NCI-H2196 (cell line): ENCODE results near the gene NOSTRIN.
A peak's percentile ranks its signal among the peaks of the same experiment; 100 is the strongest.
"Not testable (repeated sequence)": the region's sequence is repeated elsewhere in the genome, so short reads cannot be mapped to it uniquely, and the experiment has no call there.

Experiments
- DNase-seq: peaks from one replicate; lab custom pipeline; 2025; ENCODE audit not compliant: unreplicated experiment; lab: John Stamatoyannopoulos, UW

The NOSTRIN gene, protein sequence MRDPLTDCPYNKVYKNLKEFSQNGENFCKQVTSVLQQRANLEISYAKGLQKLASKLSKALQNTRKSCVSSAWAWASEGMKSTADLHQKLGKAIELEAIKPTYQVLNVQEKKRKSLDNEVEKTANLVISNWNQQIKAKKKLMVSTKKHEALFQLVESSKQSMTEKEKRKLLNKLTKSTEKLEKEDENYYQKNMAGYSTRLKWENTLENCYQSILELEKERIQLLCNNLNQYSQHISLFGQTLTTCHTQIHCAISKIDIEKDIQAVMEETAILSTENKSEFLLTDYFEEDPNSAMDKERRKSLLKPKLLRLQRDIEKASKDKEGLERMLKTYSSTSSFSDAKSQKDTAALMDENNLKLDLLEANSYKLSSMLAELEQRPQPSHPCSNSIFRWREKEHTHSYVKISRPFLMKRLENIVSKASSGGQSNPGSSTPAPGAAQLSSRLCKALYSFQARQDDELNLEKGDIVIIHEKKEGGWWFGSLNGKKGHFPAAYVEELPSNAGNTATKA

DNA sequence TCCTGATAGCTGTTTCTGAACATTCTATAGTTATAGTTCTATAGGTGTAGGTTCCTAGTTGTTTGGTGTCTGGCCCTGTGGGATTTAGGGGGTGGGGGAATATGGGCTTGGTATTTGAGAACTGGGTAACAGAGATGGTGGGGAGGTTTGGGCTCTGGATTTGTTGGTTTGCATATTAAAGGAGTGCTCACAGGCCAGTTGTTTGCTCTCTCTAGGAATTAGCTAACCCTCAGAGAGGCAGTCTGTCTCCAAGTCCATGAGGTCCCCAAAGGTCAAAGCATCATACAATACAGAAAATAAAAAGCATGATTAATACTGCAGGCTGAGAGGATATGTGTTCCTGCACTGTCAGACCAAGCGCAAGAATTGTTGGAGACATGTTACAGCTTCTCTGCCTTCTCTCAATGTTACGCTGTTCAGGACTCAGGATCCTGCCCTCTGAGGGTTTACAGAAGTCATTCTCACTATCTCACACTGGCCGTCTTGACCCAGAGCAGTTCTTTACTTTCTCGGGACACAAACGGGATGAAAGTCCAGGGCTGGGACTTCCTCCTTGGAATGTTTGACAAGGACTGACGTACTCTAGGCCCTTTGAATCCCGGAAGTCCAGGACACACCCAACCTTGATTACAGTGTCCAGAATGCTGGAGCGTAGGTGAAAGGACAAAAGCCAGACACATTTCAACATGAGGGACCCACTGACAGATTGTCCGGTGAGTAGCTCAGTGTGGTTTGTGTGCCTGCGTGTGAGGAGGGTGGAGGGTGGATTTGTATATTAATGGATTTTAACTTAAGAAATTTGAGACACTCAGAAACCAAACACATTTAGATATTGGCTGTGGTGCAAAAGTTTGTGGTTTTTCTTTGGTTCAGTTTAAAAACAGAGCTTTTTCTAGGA lies at the start of gene NOSTRIN:
TSS of gene NOSTRIN (plus strand) at position 677 of the 898 bp plus-strand sequence. CDS start at position 687, 10 bp downstream.
- DNase-seq, result no peak

DNA sequence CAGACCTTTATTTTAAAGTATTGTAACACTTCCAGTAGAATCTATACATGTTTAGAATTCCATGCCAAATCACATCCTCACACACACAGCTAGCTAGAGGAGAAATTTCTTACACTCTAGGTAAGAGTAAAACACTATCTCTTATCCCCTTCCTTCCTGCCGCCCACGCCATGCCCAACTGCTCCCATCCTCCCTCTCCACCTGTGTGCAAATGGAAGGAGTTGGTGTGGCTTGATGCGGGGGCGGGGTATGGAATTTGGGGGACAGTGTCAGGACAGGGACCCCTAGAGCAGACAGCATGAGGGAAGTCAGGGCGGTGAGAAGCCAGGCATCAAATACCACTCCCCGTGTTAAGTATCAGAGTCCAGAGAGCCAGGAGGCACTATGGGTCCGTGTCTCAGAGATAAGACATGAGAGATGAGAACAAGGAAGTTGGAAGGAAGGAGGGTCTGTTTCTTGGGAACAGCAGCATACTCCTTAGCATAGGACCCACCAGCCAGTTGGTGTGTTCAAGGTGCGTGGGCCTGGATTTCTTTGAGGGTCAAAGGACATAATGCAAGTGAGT lies 48.6 kb upstream of the NOSTRIN start:
- DNase-seq, result no peak

DNA sequence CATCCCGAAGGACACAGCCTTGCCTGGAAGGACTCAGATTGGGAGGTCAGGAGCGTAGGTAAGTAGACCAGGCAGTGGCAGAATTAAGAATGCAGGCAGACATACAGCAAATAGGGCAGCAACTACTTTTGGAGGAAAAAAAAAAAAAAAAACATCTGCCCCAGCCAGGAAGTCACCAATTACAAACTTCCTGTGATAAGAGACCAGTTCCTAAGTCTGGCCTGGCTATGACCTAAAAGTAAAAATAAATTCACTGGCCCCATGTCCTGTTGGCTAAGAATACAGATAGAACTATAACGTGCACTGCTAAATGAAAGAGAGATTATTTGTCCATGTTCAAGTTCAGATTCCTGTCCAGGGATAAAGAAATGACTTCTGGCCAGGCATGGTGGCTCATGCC lies 45.2 kb upstream of the NOSTRIN start:
- DNase-seq, result no peak

DNA sequence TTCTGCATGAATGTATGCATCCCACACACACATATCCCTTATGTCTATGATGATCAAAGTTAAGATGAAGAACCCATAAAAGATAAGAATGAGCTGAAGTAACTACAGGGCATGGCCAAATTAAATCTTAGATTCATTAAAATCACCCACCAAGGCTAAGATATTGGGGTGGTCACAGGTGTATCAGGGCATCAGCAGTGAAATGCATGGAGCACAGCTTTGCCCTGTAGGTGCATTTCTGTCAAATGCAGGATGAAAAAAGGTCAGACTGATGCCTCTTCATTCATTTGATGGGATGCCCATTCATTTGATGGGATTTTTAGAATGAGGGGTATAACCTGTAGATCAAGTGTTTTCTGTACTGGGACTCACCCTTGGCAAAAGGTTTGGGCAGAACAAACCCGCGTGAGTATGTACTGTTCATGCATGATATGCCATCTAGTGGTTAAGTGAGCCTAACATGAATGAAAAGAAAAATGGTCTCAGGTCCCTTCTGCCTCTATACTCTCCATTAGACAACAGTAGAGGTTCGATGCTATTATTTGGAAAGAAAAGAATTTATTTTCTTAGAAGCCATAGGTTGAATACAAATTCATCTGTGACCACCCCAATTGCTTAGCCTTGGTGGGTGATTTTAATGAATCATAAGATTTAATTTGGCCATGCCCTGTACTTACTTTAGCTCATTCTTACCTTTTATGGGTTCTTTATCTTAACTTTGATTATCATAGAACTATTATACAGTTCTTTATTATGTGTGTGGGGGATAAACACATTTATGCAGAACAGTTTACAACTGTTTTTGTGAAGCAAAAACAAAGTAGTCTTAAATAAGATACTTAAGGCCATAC lies 43.2 kb upstream of the NOSTRIN start:
- peak; percentile 44 for DNase-seq

DNA sequence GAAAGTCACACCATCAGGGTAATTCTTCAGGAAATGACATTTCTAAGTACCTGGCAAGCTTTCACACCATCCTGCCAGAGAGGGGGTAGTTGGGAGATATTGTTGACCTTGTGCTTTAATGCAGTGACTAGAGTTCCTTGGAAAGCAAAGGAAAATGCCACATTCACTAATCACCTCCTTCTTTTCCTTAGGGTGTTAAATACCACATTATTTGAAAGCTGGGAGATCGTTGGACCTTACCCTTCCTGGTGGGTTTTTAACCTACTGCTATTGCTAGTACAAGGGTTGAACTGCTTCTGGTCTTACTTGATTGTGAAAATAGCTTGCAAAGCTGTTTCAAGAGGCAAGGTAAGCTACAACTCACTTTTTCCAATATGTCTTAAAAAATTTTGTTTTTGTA lies 37.0 kb upstream of the NOSTRIN start:
- DNase-seq, result no peak

DNA sequence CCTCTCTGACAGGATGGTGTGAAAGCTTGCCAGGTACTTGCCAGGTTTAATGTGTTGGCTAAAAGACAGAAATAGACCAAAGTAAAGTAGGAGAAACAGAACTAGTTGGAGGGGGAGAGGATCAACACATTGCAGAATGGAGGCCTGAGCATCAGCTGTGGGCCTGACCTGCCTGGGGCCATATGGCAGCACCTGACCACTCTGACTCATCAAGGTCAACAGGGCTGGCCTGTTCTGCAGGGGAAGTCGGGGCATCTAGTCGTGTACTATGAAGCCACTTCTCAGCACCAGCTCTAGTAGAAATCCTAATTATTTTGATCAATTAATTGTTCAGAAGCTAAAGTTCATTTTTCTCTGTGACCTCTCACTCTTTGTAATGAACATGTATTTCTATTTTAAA lies 35.8 kb upstream of the NOSTRIN start:
- no peak for DNase-seq

DNA sequence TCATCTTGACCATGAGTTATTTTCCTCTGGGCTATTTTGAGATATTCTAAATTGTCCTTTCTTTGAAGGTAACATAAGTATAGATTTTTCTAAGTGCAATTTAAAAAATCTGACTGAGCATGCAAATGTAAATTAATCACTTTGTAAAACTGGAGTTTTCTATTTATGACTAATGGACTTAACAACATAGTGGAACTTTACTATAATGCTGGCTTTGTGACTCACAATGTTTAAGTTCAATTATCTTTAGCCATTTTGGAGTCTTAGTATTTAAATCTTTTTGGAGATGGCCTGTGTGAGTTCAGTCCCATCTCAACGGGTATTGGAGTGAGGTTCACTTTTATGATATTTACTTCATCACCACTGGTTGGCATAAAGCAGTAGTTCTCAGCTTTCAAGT lies 35.2 kb upstream of the NOSTRIN start:
- no peak for DNase-seq

DNA sequence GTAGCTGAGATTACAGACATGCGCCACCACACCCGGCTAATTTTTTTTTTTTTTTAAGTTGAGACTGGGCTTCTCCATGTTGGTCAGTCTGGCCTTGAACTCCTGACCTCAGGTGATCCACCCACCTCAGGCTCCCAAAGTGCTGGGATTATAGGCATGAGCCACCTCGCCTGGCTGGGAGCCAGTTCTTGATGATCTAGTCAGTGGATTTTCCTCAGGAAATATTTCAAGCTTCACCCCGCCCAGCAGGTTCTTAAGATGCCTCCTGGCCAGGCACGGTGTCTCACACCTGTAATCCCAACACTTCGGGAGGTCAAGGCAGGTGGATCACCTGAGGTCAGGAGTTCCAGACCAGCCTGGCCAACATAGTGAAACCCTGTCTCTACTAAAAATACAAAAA lies 34.1 kb upstream of the NOSTRIN start:
- not testable (repeated sequence) for DNase-seq

DNA sequence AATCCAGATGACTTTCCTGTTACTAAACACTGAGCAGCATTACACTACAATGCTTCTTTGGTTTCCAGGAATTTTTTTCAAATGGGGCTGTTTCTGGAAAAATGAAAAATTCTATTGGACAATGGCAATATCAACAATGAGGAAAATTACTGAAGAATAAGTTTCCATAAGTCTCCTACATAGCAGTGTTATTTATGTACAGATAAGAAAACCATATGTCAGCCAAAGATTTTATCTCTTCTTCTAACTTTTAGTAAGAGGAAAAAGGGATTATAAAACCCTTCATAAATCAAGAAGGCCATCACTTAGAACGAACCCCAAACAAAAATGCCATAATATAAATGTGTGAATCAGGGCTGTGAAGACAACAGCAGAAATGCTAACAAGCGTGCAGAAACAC lies 31.6 kb upstream of the NOSTRIN start:
- no peak for DNase-seq

DNA sequence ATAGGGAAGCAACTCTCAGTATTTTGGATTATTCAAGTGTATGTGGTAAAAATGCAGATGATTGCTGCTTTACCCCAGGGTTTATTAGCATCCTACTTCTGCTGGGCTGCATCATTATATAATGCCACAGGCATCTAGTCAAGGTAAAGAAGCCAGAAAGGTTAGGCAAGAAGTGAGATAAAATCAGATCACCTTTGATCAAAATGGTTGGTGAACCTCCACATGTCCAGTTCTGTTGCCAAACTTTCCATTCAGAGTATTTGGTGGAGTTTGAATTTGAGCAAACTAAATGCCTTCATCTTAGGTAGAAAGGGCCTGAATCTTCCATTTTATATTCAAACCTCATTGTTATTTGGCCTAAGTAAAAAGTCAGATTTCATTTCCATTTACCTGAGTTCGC lies 29.7 kb upstream of the NOSTRIN start:
- DNase-seq, result no peak

DNA sequence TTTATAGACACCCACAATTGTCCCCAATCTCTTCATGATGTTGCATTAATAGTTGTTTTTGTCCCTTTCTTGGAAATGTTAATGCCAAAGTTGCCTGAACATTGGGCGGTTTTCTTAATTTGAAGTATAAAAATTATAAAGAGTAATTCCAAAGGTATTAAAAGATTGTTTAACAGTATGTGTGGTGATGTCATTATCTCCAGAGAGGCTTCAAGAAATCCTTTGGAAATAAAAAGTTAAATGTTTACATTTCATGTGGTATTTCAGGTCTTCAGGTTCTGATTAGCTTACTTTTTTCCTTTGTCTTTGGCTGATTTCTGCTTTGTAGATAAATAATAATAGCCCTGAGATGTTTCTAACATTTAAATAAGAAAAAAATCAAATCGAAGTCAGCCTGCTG lies 29.3 kb upstream of the NOSTRIN start:
- DNase-seq, result no peak

DNA sequence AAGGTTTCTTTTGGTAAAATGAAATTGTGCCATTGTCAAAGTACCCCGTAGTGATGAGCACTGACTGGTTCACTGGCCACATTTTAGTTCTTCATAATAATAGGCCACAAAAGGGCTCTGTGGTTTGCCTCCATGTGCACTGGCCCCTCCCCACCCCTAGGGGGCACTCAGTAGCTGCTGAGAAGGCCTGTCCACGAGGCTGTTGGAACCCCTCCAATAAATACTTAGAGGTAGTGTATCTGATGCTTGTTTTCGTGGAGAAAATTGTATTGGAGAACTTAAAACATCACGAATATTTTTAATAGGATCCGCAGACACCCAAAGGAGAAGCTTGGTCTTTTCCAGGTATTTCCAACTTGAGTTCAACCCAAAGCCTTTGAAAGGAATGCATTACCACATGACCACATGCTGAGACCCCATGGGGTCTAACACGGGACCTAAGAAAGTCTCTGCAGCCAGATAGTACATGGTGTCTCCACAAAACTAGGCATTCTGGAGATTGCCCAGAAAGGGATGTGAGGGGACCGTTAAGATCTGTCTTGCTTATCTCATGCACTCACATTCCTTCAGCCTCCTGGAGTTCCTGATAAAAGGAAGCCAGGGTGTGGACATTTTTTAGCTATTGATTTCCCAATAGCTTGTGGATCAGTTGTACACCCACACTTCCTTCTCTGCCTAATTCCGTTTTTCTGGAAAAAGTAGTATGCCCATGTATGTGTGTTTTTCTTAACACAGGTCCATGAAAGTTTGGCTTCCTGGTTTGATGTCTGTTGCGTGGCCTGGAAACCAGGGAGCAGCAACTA lies 28.5 kb upstream of the NOSTRIN start:
- peak; percentile 66 for DNase-seq

DNA sequence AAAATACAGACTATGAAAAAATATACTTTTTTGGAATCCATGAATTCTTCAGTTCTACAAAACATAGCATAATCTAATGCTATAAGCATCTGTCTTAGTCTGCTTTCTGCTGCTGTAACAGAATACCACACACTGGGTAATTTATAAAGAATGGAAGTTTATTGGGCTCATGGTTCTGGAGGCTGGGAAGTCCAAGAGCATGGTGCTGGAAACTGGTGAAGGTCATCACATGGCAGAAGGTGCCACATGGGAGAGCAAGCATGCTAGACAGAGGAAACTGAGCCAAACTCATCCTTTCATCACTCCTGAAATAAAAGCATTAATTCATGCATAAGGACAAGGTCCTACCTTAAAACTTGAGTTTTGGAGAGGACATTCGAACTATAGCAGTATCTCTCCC lies 26.6 kb upstream of the NOSTRIN start:
- no peak for DNase-seq

DNA sequence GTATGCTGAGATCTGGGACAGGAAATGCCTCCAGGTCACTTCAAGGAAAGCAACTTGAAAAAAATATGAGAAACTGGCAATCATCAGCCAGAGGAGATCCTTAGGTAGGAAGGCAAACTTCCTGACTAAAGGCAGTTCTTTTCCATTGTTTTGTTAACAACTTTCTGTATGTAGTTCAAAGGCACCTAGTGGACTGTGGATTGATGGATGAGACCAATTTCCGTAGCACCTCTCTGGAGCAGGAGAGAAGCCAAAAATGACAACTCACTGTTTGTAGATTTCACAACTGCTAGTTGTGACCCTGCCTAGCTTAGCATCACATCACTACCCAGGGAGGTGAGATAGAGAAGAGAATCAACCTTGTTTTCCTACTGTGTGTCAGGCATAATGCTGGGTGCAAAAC lies 21.8 kb upstream of the NOSTRIN start:
- no peak for DNase-seq

DNA sequence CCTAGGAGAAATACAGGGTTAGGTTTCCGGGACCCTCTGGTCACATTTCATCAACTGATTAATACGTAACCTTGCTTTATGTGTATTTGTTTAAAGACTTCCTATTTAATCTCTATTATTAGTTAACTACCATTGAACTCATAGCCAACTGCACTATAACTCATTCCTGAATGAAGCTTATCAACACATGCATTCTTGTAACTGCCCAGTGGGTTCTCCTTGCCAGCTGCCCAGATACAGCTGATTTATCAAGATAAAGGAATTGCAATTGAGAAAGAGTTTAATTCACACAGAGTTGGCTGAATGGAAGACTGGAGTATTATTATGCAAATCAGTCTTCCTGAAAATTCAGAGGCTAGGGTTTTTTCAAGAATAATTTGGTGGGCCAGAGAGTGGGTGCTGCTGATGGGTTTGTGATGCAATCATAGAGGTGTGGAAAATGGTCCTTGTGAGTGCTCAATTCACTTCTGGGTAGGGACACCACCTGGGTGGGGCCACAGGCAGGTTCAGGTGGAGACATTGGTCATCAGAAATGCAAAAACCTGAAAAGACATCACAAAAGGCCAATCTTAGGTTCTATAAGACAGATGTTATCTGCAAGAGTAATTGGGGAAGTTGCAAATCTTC lies 21.1 kb upstream of the NOSTRIN start:
- DNase-seq, result no peak

DNA sequence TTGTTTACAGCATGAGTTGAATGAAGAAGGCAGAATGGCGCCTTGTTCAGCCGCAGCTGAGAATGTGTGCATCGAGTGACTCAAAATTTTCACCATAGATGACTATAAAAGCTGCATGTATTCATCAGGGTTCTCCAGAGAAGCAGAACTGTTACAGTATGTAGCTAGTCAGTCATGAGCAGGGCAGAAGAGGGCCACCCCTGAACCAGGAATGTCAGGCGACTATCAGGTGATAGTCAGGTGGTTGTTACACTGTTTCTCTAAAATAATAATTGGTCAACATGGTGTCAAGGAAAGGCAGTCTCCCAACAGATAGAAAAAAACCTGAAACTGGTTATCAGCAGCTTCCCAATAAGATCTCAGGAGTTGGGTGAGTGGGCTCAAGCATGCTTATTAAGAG lies 20.2 kb upstream of the NOSTRIN start:
- no peak for DNase-seq

DNA sequence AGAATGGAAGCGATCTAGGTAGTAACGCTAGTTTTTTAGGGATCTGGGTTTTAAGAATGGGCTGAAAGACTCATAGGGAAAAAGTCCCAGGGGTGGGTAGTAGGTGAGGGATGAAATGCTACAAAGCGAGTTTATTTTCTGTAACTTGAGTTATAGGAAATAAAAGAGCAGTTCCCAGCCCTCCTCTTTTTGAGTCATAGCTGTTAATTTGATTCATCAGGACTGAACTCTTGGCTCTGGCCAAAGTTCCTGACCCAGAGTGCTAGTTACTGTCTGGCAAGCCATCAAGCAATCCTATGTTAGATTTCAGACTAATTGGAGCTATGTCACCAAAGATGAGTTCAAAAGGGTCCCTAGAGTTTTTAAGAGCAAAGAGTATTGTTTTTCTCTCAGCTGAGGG lies 17.4 kb upstream of the NOSTRIN start:
- no peak for DNase-seq

DNA sequence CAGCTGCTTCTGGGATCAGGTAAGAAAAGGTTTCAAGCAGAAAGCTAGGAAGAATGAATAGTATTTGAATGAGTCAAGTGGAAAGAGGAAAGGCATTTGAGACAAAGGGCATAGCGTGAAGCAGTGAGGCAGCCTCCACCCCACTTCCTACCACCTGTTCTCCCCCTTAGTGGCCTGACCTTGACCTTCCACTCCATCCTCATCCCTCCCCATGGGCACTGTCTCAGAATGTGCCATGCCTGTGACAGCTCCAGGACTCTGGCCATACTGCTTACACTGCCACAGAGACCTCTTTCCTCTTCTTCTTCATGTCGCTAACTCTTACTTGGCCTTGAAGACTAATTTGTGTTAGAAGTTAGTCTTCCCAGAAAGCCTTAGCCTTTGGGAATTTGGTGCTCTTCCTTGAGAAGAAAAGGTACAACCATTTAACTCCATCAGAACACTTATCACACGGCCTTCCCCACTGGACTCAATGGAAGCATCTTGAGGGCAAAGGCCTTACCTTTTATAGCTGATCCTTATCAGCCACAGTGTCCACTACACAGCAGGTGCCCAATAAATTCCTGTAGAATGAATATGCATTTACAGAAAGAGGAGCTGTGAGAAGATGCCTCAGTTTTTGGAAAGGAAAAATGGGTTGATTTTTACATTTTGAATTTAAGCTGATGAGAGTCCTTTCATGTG lies 15.2 kb upstream of the NOSTRIN start:
- DNase-seq, result no peak
